Fibroblast of lung (primary cell): ENCODE data around the gene ASTL. TPM values are rescaled to one million over a fixed set of nuclear protein-coding genes. Genes with fewer than 3 reads are reported as not detected.

Source experiments
- DNase-seq, 2 donors: peaks; one replicate each; pipeline versions ENCODE4 v3.0.0 to v3.0.0-alpha.2; 2010; ENCODE audit warnings: low read depth in 2 of 2
- H2AFZ ChIP-seq: 2 replicates; pipeline ENCODE4 v1.5.1; 2012; ENCODE audit warnings: low read length, control low read depth, inconsistent platforms
- H3K27ac ChIP-seq: 2 replicates; pipeline ENCODE4 v1.5.1; 2011; ENCODE audit warnings: low read length, control low read depth; ENCODE audit not compliant: insufficient read depth
- H3K27me3 ChIP-seq: 2 replicates; pipeline ENCODE4 v1.5.1; 2011; ENCODE audit warnings: mild to moderate bottlenecking, low read length; ENCODE audit not compliant: control insufficient read depth, insufficient read depth
- H3K36me3 ChIP-seq: 2 replicates; pipeline ENCODE4 v1.5.1; 2011; ENCODE audit warnings: low read length; ENCODE audit not compliant: control insufficient read depth, insufficient read depth
- H3K4me1 ChIP-seq: 2 replicates; pipeline ENCODE4 v1.5.1; 2011; ENCODE audit warnings: low read length; ENCODE audit not compliant: control insufficient read depth, insufficient read depth; ENCODE audit errors: extremely low read depth
- H3K4me2 ChIP-seq: 2 replicates; pipeline ENCODE4 v1.5.1; 2011; ENCODE audit warnings: low read length, control low read depth; ENCODE audit not compliant: insufficient read depth; ENCODE audit errors: extremely low read depth
- H3K4me3 ChIP-seq, 4 experiments: fragments of 200-600 bp in 1 of 4; sonication (generic) in 1 of 4; replicated peaks in 1 of 4; 2 replicates each; pipeline ENCODE4 v1.5.1; 2011 to 2016; ENCODE audit warnings: low read length in 4 of 4, low read depth in 3 of 4, mild to moderate bottlenecking in 3 of 4, control low read depth in 2 of 4, inconsistent platforms in 1 of 4, mixed read lengths in 1 of 4; ENCODE audit not compliant: insufficient read depth in 1 of 4; ENCODE audit errors: control extremely low read depth in 1 of 4
- H3K79me2 ChIP-seq: 2 replicates; pipeline ENCODE4 v1.5.1; 2012; ENCODE audit warnings: mild to moderate bottlenecking, low read length, inconsistent platforms; ENCODE audit not compliant: control insufficient read depth, insufficient read depth
- H3K9ac ChIP-seq: 2 replicates; pipeline ENCODE4 v1.5.1; 2011; ENCODE audit warnings: mild to moderate bottlenecking, low read length, control low read depth; ENCODE audit not compliant: insufficient read depth
- H3K9me3 ChIP-seq: 2 replicates; pipeline ENCODE4 v1.5.1; 2012; ENCODE audit warnings: low read depth, low read length; ENCODE audit not compliant: control insufficient read depth, insufficient read depth
- H4K20me1 ChIP-seq: 2 replicates; pipeline ENCODE4 v1.5.1; 2011; ENCODE audit warnings: low read length; ENCODE audit not compliant: control insufficient read depth, insufficient read depth; ENCODE audit errors: extremely low read depth
- EZH2 ChIP-seq: IDR thresholded peaks from 2 replicates; pipeline ENCODE4 v1.5.1; 2012; ENCODE audit warnings: low read length, control low read depth, mild to moderate bottlenecking; ENCODE audit errors: missing control alignments
- polyA plus RNA-seq, 2 donors: library from polyadenylated mRNA; depleted of rRNA in 1 of 2; stranded (reverse) in 1 of 2; unstranded in 1 of 2; fragments of >200 nt; gene quantifications; 2 replicates each; pipeline ENCODE4 v1.2.1, GENCODE V29; 2011 to 2012; ENCODE audit warnings: missing spikeins in 1 of 2
- total RNA-seq: library from RNA; depleted of rRNA; stranded (reverse); fragments of >200 nt; gene quantifications from 2 replicates; pipeline ENCODE4 v1.2.1, GENCODE V29; 2014
- TF ChIP-seq, protein P1 (sequence below), 2 donors: IDR thresholded peaks in 1 of 2; conservative IDR thresholded peaks in 1 of 2; 1 replicate in 1 of 2; 2 replicates in 1 of 2; pipeline ENCODE4 v1.5.1; 2011 to 2012; ENCODE audit warnings: low read length in 2 of 2, control low read depth in 1 of 2, inconsistent platforms in 1 of 2, low read depth in 1 of 2, mild to moderate bottlenecking in 1 of 2

The ASTL gene
- total and polyA plus RNA-seq, 2 donors (not counting 1 experiment from before 2014, with no cell fraction given): not detected

DNA sequence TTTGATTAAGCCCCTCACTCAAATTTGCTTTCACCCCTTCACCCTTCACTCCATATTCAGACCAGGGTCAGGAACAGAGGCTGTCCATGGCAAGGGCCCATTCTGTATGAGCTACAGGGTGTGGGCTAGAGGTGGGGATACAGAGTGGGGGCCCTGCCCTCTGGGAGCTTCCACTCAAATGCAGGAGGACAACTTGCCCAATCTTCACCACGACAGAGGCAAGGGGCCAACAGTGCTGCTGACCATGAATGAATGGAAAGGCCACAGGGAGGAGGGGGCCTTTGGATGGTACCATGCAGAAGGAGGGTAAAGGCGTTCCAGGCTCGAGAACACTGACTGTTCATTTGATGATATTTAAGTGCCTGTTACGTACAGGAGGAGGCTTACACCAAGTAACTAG is 44.8 kb downstream of the ASTL start:
- peaks cover 9% of the 10 kb centered on the region for H3K27me3 ChIP-seq
- no peak overlapping the region for H3K4me2 ChIP-seq
- H3K4me1 ChIP-seq: no peaks in the 10 kb centered on the region
- no peak overlapping the region for H3K27ac ChIP-seq
- H3K9me3 ChIP-seq: no peaks in the 10 kb centered on the region
- no peak overlapping the region for H2AFZ ChIP-seq
- no peak overlapping the region for H3K4me3 ChIP-seq
- H3K36me3 ChIP-seq: no peaks in the 10 kb centered on the region
- H4K20me1 ChIP-seq: no peaks in the 10 kb centered on the region
- DNase-seq: no peak
- TF ChIP-seq, protein P1, sequence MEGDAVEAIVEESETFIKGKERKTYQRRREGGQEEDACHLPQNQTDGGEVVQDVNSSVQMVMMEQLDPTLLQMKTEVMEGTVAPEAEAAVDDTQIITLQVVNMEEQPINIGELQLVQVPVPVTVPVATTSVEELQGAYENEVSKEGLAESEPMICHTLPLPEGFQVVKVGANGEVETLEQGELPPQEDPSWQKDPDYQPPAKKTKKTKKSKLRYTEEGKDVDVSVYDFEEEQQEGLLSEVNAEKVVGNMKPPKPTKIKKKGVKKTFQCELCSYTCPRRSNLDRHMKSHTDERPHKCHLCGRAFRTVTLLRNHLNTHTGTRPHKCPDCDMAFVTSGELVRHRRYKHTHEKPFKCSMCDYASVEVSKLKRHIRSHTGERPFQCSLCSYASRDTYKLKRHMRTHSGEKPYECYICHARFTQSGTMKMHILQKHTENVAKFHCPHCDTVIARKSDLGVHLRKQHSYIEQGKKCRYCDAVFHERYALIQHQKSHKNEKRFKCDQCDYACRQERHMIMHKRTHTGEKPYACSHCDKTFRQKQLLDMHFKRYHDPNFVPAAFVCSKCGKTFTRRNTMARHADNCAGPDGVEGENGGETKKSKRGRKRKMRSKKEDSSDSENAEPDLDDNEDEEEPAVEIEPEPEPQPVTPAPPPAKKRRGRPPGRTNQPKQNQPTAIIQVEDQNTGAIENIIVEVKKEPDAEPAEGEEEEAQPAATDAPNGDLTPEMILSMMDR (conservative IDR thresholded peaks at IDR 0.05 in 1 of 2, IDR thresholded peaks at IDR 0.05 in 1 of 2; ENCODE audit: low read depth in 1 of 2, low read length in 2 of 2): no peak
- no peak for TF ChIP-seq EZH2
- no peak overlapping the region for H3K9ac ChIP-seq
- H3K79me2 ChIP-seq: no peaks in the 10 kb centered on the region

DNA sequence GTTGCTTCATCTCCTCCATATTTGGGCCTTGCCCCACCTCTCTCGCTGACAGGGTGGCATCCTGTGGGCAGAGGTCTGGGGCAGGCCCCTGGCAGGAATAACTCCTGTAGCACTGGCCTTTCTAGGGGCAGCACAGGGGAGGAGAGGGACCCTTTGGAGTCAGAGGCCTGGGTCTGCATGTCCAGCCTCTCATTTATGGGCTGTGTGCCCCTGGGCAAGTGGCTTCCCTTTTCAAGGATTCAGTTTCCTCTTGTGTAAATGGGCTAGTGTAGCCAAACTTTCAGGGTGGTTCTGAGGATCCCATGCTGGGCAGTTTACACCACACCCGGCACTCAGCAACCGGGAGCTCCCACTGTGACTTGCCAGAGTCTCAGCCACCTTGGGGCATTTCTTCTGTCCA is 45.4 kb downstream of the ASTL start:
- TF ChIP-seq, protein P1 (conservative IDR thresholded peaks at IDR 0.05 in 1 of 2, IDR thresholded peaks at IDR 0.05 in 1 of 2; ENCODE audit: low read depth in 1 of 2, low read length in 2 of 2): no peak
- no peak for TF ChIP-seq EZH2

DNA sequence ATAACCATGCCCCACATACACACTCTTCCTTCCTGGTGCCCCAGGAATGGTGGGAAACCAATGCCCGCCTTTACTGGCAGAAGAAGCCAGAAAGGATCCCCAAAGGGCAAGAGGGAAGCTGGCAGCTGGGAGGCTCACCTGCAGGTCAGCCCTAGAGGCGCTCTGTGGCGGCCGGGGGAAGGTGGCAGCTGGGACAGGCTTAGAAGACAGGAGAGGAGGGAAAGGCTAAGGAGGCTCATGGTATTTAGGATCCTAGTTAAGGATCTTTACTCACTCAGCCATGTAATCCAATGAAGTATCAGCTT is 45.8 kb downstream of the ASTL start:
- no peak overlapping the region for H3K4me2 ChIP-seq
- peaks cover 8% of the 10 kb centered on the region for H3K27me3 ChIP-seq
- H3K27ac ChIP-seq: no peak overlapping the region
- no peaks in the 10 kb centered on the region for H4K20me1 ChIP-seq
- no peak for TF ChIP-seq EZH2
- TF ChIP-seq, protein P1 (conservative IDR thresholded peaks at IDR 0.05 in 1 of 2, IDR thresholded peaks at IDR 0.05 in 1 of 2; ENCODE audit: low read depth in 1 of 2, low read length in 2 of 2): no peak
- no peak for DNase-seq
- H3K79me2 ChIP-seq: no peaks in the 10 kb centered on the region
- no peak overlapping the region for H3K9ac ChIP-seq
- H3K9me3 ChIP-seq: no peaks in the 10 kb centered on the region
- H3K4me3 ChIP-seq: no peak overlapping the region
- H3K36me3 ChIP-seq: no peaks in the 10 kb centered on the region
- no peak overlapping the region for H2AFZ ChIP-seq
- H3K4me1 ChIP-seq: no peaks in the 10 kb centered on the region

More for the DNA sequence above, 45.4 kb downstream of the ASTL start:
- Histone ChIP-seq H3K36me3 (no peaks in the 10 kb centered on the region), H3K9me3 (no peaks in the 10 kb centered on the region), H3K9ac (no peak overlapping the region), H2AFZ (no peak overlapping the region), H3K27me3 (peaks cover 8% of the 10 kb centered on the region), H4K20me1 (no peaks in the 10 kb centered on the region), H3K4me1 (no peaks in the 10 kb centered on the region), H3K4me3 (no peak overlapping the region), H3K79me2 (no peaks in the 10 kb centered on the region), H3K4me2 (no peak overlapping the region), H3K27ac (no peak overlapping the region)
- DNase-seq: no peak
